Frontal cortex (tissue), 4 donors: ENCODE results near the gene CCBE1. TPM values are rescaled to one million over a fixed set of nuclear protein-coding genes. Genes with fewer than 3 reads are reported as not detected.
"Not testable (repeated sequence)": the region's sequence is repeated elsewhere in the genome, so short reads cannot be mapped to it uniquely, and the experiment has no call there.

Source experiments
- DNase-seq, 2 donors: peaks; one replicate each; pipeline ENCODE4 v3.0.0; 2012; ENCODE audit warnings: low spot score in 2 of 2
- FAIRE-seq: peaks from 2 replicates; lab custom pipeline; 2012; peaks lifted over from hg19 to GRCh38; lab: Jason Lieb, UNC
- total RNA-seq: library from RNA; depleted of rRNA; stranded (reverse); fragments of >200 nt; gene quantifications from one replicate; pipeline ENCODE4 v1.2.3, GENCODE V29; 2014
- donor health status: control.
- donor health status: control.
- donor health status: control.

Gene CCBE1
- total RNA-seq, 1 donor from 2014 or later = 32.6 TPM

DNA sequence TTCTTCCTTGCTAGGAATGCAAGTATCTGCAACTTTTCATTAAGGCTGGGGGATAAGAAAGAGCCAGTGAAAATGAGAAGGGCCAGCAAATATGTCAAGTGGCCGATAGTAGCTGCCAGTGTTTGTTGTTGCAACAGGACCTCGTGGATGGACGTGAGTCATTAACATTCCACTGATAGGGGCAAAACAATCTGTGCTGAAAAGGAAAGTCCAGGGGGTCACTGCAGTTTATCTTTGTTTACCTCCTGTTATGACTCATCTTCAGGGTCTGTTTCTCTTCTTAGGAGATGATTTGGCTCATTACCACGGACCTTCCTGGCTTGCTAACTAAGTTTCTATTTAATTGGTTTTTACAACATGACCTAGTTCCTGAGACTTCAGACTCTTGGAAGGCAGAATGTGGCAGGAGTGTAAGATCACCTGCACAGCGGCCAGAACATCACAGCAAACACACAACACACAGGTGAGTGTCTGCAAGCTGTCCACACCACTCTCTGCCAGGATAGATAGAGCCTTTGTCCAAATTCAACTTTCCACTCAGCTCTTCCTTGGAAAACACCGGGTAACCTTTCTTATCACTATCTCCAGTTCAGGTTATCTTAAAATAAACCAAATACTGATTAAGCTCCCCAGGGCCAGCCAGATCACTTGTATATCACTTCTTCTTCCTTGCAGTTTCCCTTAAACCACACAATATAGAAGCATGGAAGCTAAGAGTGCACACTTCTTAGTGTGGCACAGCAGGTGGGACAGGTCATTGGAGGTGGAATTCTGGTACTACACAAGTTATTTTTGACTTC lies 180.7 kb downstream of the CCBE1 start:
- DNase-seq = no peak
- no peak for FAIRE-seq

DNA sequence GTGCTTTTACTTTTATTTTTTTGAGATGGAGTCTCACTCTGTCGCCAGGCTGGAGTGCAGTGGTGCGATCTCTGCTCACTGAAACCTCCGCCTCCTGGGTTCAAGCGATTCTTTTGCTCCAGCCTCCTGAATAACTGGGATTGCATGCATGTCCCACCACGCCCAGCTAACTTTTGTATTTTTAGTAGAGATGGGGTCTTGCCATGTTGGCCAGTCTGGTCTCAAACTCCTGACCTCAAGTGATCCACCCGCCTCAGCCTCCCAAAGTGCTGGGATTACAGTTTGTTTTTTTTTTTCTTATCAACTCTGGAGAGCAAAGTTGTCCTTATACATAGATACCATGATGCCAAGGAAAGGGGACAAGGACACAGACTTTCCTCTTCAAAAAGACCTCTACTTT lies 181.3 kb downstream of the CCBE1 start:
- DNase-seq, FAIRE-seq: not testable (repeated sequence)

DNA sequence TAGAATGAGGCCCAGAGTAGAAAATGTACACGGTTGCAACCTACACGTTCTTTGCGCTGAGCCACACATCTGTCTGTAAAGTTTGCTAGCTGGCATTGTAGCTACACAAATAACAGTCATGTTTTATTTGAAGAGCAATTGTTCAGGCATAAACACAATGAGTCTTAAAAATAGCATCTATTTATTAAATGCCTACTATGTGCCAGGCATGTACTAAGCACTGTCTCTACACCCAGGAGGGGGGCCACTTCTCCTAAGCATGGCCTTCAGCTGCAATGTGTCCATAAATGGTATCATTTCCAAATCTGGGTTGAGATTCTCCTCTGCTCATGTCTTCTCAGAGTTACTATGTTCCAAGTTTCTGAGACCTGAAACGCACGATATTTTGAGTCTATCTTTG lies 182.1 kb downstream of the CCBE1 start:
- DNase-seq (no peak), FAIRE-seq (no peak)

DNA sequence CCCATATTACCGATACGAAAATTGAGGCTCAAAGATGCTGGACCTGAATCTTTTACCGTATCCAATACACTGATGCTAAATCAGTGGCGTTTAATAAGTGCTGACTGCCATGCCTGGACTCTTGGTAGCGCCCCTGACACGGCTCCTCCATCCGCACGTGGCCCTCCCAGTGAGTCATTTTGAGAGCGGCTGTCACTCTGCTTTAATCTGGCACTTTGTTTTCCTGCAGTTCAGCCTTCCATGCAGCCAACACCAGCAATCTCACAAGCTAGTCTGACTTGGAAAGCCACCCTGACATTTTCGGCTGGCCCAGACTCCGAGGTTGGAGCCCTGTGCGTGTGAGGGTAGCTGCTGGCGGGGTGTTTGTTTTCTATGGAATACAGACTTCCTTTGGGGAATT lies 183.0 kb downstream of the CCBE1 start:
- FAIRE-seq = no peak

DNA sequence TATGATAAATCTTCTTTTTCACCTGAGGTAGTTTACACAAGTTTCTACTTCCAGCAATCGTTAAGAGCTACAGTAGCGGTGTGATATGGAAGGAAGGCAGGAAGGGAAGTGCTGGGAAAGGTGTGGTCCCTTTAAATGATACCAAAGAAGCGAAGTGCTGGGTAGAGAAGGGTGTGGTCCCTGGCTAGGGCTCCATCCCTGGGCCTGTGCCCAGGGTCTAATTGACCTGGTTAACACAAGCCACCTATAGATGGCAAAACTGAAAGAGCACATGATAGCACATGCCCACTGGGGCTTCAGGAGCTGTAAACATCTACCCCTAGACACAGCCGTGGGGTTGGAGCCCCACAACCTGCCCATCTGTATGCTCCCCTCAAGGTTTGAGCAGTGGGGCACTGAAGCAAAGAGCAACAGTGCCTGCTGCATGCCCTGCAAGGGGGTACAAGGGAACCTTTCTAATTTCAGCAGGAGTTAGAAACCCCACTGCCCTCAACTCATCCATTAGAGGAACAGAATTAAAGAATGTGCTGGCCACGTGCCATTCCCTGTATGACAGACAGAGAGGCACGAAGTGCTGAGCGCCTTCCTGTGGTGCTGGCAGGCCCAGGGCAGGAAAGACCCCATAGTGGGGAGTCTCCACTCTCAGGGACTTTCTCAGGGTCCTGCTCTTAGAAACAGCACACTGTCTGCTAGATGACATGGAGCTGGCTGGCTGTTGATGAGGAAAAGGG lies 185.0 kb downstream of the CCBE1 start:
- FAIRE-seq (no peak), DNase-seq (no peak)

More for the DNA sequence above, 183.0 kb downstream of the CCBE1 start:
- DNase-seq = no peak

DNA sequence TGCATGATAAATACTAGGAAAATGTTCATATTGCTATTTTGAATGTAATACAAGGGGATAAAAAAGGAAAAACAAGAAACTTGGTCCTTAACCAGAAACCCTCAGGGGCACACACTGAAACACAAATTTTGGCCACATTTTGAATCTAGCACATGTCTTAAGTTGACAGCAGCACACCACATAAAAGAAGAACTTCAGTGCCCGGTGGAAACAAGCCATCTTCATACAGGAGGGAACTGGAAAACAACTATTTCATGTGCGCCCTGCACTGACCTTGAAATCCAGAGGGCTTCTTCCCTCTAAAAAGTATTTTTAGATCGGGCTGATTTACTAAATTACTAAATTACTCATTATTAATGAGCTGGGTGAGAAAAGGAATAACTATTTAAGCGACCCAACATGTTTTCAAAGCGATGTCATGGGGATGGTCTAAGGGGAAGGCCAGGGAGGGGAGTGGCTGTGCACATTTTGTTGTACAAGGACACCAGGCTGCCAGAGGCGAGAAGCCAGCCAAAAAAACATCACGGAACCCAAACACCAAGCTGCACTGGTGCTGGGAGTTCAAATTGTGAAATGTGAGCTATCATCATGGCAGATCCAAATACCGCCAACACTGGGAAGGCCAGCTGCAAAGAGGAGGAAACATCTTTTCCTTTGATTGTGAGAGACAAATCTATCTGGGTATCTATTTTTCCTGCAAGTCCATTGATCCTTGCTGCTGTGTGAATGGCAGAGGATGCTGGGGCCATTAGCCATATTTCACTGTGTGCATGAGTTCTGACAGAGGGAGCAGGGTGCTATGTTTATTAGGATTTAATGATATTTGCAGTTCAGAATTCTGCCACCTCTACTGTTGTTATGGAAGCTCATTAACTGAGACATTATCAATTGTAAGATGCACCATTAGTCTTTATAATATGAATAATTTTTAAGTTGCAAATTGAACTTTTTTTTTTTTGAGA lies 187.5 kb downstream of the CCBE1 start:
- no peak for FAIRE-seq
- no peak for DNase-seq

DNA sequence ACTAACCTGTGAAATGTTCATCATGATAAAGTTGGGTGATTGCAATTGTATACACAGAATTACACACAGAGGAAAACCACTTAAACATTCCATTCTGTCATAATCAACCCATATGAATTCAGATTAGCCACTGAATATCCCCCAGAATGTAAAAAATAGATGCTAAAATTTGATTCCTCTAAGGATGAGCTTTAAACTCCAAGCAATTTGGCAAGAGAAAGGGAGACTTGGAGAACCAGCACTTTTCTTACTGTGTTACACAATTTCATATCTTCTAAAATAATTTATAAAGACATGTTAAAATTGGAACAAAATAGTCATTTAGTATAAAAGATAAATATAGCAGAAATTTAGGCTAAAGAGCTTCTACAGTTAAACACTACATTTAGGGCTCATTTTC lies 191.9 kb downstream of the CCBE1 start:
- FAIRE-seq (no peak), DNase-seq (no peak)

DNA sequence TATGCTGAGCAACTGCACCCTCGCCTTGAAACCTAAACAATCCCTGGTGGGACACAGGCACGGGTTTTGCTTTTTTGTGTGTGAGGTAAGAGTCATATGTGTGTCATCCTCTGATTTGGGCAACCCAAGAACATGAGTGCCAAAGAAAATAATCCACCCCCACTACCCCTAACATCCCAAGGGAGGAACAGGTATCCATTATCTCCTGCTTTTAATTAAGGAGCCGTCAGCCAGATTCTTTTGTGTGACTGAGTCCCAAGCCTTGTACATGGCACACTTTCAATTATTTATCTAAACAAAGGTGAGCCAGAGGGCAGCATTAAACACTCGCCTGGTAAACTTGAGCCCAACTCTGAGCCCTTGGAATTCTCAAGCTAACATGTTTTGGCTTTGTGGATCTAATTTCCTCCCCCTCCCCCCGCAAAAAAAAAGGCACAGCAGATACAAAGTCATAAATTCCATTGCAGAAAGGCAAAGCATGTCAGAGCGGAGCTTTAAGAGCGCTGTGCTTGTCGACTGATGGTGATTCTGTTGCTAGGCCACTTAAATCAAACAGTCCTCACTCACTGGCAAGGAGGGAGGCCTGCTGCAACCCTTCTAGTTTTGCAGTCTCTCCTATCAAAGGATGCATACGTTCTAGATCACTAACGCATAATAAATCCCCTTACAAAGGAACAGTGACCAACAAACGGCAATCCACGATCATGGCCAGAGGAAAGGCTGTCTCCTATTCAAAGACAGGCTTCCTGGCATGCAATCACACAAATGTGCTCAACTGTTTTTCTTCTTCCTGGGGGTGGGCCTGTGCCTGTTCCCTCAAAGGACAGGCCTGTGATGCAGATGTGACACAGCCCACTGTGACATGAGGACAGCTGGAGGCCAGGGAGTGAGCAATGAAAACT lies 194.7 kb downstream of the CCBE1 start:
- FAIRE-seq (no peak), DNase-seq (no peak)

DNA sequence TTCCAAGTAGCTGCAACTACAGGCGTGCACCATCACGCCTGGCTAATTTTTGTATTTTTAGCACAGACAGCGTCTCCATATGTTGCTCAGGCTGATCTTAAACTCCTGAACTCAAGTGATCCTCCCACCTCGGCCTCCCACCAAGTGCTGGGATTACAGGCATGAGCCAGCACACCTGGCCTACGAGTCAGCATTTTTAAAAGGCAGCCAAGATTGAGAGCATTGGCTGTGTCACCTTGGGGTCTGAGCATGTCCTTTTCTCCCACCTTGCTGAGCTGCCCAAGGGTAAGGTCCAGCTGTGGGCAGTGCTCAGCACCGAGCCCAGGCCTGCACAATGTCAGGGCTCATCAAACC lies 195.3 kb downstream of the CCBE1 start:
- FAIRE-seq (no peak), DNase-seq (no peak)

DNA sequence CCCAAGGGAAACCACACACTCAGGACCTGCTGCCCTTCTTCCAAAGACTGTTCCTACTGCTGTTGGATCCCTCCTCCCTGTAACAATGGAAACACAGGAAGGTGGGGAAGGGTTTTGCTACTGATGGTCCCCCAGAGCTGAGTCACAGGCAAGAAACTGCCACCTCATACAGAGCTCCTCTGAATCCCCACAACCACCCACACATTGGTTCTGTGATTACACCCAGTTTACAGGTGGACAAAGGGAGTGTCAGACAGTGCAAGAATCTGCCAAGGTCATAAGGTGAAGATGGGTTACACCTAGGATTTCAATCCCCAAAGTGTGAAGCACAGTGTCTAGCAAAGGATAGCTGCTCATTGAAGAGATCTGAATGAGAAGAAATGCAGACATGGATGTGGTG lies 196.5 kb downstream of the CCBE1 start:
- DNase-seq = no peak
- FAIRE-seq = no peak

DNA sequence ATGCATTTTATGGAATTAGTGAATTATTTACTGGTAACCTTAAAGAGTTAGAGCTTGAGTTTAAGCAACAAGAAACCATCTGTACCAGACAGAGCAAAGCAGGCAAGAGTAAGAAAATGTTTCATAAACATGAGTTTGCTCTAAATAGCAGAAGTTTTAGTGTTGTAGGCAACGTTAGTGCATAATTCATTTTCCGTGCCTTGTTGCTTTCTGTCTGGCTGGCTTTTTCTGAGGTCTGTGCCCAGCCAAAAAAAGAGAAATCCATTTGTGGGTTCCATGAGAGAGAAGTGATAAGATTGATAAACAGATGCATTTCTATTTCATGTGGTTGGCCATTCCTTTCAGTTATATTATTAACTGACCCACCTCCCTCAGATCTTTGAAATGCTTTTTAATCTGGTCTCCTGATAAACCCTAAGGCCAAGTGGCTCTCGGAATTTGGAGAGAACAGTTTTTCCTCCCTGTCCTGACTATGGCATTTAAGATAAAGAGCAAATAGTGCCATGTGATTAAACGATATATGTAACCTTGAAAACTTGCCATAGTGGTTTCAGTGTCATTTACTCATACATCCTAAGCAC lies 198.6 kb downstream of the CCBE1 start:
- no peak for DNase-seq
- FAIRE-seq = no peak

DNA sequence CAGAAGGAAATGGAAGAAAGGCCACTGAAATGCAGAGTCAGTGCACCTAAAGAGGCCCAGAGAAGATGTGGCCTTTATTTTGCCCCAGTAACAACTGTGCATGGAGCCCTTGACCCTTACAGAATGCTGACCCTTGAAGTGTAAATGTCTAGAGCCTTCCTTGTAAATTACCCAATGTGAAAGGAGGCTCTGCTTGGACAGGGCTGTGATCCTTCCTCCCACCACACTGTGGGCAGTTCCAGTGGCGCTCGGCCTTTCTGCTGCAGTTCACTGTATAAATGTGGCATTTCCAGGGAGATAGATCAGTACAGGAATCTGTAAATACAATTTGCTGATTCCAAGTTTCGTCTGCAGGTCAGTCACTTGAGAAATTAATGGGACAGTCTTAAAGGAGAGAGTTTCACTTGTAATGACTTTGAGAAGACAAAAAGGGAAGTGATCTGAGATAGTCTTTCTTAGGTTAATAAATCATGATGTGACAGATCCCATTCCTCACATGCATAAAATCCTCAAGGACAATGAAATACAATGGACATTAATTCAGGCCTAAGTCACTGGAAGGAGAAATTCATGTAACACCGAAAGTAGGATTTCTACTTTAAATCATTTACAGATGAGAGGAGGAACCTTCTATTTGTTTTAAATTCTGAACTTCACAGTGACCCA lies 204.3 kb downstream of the CCBE1 start:
- FAIRE-seq = no peak
- DNase-seq = no peak

DNA sequence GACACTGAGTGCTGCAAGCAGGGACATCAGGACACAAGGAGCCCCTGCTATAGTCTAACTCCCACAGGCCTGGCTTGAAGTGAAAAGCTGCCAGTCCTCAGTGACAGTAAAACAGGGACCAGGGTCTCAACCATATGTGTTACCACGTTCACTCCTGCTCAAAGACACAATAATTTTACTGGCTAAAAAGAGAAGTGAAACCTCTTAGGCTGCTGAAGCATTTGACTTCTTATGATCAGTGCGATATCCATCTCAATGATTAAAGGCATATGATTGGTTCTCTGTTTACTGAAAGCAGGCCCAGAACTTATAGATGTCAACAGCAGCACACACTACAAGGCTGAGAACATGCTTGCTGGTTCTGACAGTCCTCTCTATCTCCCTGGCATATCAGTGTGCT lies 208.3 kb downstream of the CCBE1 start:
- FAIRE-seq (no peak), DNase-seq (no peak)

DNA sequence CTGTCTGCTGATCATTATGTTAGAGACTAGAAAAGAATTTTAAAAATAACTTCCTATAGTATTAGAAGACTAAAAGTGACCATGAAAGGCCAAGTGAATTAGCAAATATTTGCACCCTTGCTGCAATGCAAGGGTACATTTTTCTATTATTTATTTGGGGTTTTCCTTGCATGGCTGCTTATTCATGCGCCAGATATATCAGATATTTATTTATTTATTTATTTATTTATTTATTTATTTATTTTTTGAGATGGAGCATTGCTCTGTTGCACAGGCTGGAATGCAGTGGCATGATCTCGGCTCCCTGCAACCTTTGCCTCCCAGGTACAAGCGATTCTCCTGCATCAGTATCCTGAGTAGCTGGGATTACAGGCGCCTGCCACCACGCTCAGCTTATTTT lies 211.8 kb downstream of the CCBE1 start:
- FAIRE-seq (no peak), DNase-seq (no peak)

DNA sequence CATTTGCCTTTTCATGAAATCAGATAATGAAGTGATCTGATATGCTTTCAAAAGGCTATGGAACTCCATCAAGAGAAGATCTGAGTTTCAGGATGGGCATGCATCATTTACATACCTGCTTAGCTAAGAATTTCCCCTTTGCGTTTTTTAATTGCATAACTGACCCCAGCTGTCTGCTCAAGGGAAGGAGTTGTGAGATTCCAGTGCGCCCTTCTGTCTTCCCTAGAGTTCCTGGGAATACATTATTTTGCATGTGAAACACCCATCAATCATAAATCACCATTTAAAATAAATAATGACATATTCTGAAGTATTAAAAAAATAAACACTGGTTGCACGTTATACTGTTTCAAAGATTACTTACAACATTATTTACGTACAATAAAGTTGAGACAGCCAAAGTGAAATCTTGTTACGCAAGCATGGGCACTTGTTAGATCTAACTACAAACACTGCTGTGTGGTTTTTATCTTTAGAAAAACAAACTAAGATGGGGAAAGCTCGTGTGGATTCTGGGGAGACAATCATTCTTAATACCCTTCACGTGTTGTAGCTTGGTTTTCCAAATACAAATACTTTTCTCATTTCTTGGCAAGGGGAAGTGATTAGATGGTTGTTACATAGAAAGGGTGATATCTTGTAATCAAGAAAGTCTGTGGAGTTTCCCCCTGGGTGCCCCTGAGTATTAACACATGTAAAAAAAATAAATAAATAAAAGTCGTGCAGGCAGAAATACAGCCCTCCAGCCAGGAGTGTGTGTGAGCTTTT lies 212.5 kb downstream of the CCBE1 start:
- no peak for FAIRE-seq
- DNase-seq = no peak

DNA sequence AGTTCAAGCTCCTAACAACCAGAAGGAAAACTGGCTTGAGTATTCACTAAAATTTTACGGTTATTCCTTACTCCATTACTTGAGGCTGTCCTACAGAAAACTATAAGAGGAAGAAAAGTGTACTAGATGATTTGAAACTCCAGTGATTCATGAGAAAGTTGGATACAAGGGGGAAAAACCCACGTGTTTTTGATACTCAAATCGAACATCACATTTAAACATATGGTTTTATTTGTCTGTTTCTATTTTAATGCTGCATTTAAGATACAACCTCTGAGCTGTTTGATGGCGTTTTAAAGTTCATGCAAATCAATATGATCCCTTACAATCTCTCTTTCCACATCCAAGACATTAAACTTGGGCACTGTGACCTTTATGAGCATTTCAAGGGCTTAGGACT lies 213.1 kb downstream of the CCBE1 start:
- FAIRE-seq (no peak), DNase-seq (no peak)

DNA sequence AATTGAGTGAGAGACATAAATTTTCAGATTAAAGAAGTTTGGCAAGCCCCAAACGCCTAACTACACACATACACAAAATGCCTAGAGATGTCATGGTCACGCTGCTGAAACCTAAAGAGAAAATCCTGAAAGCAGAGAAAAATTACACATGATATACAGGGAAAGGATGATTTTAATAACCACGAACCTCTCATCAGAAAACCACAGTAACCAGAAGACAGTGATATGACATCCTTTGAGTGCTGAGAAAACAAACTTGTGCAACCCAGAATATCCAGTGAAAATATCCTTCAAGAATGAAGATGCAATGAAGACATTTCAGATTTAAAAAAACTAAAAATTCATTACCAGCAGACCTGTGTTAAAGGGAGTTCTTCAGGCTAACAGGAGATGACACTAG lies 215.8 kb downstream of the CCBE1 start:
- DNase-seq (no peak), FAIRE-seq (no peak)

DNA sequence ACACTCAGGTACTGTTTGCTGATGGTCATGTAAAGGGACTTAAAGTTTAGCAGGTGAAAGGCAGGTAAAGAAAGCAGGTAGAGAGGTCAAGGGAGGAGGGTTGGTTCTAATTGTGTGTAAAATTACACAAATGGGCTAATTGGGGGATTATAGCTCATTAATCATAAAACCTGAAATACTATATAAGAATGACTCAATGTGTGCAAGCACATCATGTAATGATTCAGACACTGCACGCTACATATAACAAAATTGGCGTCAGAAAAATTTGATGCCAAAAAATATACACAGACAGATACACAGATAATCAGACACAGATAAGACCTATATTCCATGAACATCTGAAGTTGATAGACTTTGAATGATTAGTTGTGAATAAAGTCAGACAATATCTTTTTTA lies 217.4 kb downstream of the CCBE1 start:
- no peak for DNase-seq

More for the DNA sequence above, 217.4 kb downstream of the CCBE1 start:
- FAIRE-seq = no peak
